Liver (tissue), 9 donors: ENCODE measurements around the gene PTPRC. TPM values are rescaled to one million over a fixed set of nuclear protein-coding genes. Genes with fewer than 3 reads are reported as not detected.

Experiments
- DNase-seq: peaks from one replicate; pipeline ENCODE4 v3.0.0-alpha.2; 2017; ENCODE audit warnings: low spot score
- H3K27ac ChIP-seq, 2 donors: one replicate each; pipeline ENCODE4 v1.7.0; 2013; ENCODE audit warnings: inconsistent platforms in 2 of 2, low read length in 2 of 2, control low read depth in 1 of 2, low read depth in 1 of 2, mild to moderate bottlenecking in 1 of 2
- H3K27me3 ChIP-seq, 4 donors: one replicate each; pipeline versions ENCODE4 v1.6.1 to v1.7.0; 2013; ENCODE audit warnings: low read length in 3 of 4, inconsistent platforms in 1 of 4, mild to moderate bottlenecking in 1 of 4, moderate library complexity in 1 of 4; ENCODE audit not compliant: control insufficient read depth in 4 of 4, insufficient read depth in 4 of 4
- H3K36me3 ChIP-seq, 4 donors: one replicate each; pipeline versions ENCODE4 v1.6.1 to v1.7.0; 2013; ENCODE audit warnings: low read length in 3 of 4, mild to moderate bottlenecking in 3 of 4, low read depth in 1 of 4, moderate library complexity in 1 of 4; ENCODE audit not compliant: control insufficient read depth in 4 of 4, insufficient read depth in 3 of 4
- H3K4me1 ChIP-seq, 4 donors: one replicate each; pipeline versions ENCODE4 v1.6.1 to v1.7.0; 2013; ENCODE audit warnings: low read length in 3 of 4, mild to moderate bottlenecking in 3 of 4, moderate library complexity in 1 of 4; ENCODE audit not compliant: control insufficient read depth in 4 of 4, insufficient read depth in 4 of 4
- H3K4me3 ChIP-seq, 3 donors: one replicate each; pipeline versions ENCODE4 v1.6.1 to v1.7.0; 2013; ENCODE audit warnings: low read length in 3 of 3, control low read depth in 1 of 3, low read depth in 1 of 3, mild to moderate bottlenecking in 1 of 3
- H3K9ac ChIP-seq, 2 donors: one replicate each; pipeline ENCODE4 v1.7.0; 2013; ENCODE audit warnings: low read length in 2 of 2, mild to moderate bottlenecking in 2 of 2, moderate library complexity in 2 of 2, control low read depth in 1 of 2, low read depth in 1 of 2
- H3K9me3 ChIP-seq, 4 donors: one replicate each; pipeline versions ENCODE4 v1.6.1 to v1.7.0; 2013; ENCODE audit warnings: low read length in 3 of 4; ENCODE audit not compliant: control insufficient read depth in 4 of 4
- EGR1 ChIP-seq, 2 donors: IDR thresholded peaks; 2 replicates each; pipeline ENCODE4 v1.6.1; 2016 to 2018; ENCODE audit warnings: antibody characterized with exemption in 2 of 2, low read depth in 2 of 2
- FOXA1 ChIP-seq: IDR thresholded peaks from 2 replicates; pipeline ENCODE4 v1.6.1; 2016; ENCODE audit warnings: antibody characterized with exemption
- FOXA2 ChIP-seq: IDR thresholded peaks from 2 replicates; pipeline ENCODE4 v1.6.1; 2016; ENCODE audit warnings: antibody characterized with exemption
- GABPA ChIP-seq, 2 donors: IDR thresholded peaks in 1 of 2; conservative IDR thresholded peaks in 1 of 2; 2 replicates each; pipeline ENCODE4 v1.6.1; 2016; ENCODE audit warnings: antibody characterized with exemption in 2 of 2, mild to moderate bottlenecking in 1 of 2, moderate library complexity in 1 of 2
- HNF4A ChIP-seq, 2 donors: conservative IDR thresholded peaks; 2 replicates each; pipeline ENCODE4 v1.6.1; 2016; ENCODE audit warnings: antibody characterized with exemption in 2 of 2, mild to moderate bottlenecking in 2 of 2
- HNF4G ChIP-seq: IDR thresholded peaks from 2 replicates; pipeline ENCODE4 v1.6.1; 2016; ENCODE audit warnings: antibody characterized with exemption
- JUND ChIP-seq, 2 donors: IDR thresholded peaks; 2 replicates each; pipeline ENCODE4 v1.6.1; 2016; ENCODE audit warnings: antibody characterized with exemption in 2 of 2
- NR2F2 ChIP-seq: IDR thresholded peaks from 2 replicates; pipeline ENCODE4 v1.6.1; 2016; ENCODE audit warnings: antibody characterized with exemption
- RAD21 ChIP-seq, 2 donors: IDR thresholded peaks; 2 replicates each; pipeline ENCODE4 v1.6.1; 2016; ENCODE audit warnings: antibody characterized with exemption in 2 of 2, mild to moderate bottlenecking in 2 of 2
- REST ChIP-seq: IDR thresholded peaks from 2 replicates; pipeline ENCODE4 v1.6.1; 2016; ENCODE audit warnings: antibody characterized with exemption, mild to moderate bottlenecking
- RXRA ChIP-seq, 2 donors: IDR thresholded peaks; 2 replicates each; pipeline ENCODE4 v1.6.1; 2017 to 2018; ENCODE audit warnings: antibody characterized with exemption in 2 of 2, mild to moderate bottlenecking in 1 of 2
- SP1 ChIP-seq: IDR thresholded peaks from 2 replicates; pipeline ENCODE4 v1.6.1; 2018; ENCODE audit warnings: antibody characterized with exemption, mild to moderate bottlenecking
- TAF1 ChIP-seq: conservative IDR thresholded peaks from 2 replicates; pipeline ENCODE4 v1.6.1; 2016; ENCODE audit warnings: antibody characterized with exemption, mild to moderate bottlenecking
- YY1 ChIP-seq: IDR thresholded peaks from 2 replicates; pipeline ENCODE4 v1.6.1; 2016; ENCODE audit warnings: antibody characterized with exemption, mild to moderate bottlenecking
- ZBTB33 ChIP-seq: IDR thresholded peaks from 2 replicates; pipeline ENCODE4 v1.6.1; 2016; ENCODE audit warnings: antibody characterized with exemption
- WGBS: extraction: QIAGEN DNeasy Blood & Tissue Kit; methylation state at CpG from one replicate; pipeline ENCODE4 v1.1.7; 2013; 5-methylcytosine and 5-hydroxymethylcytosine counted together
- polyA plus RNA-seq, 2 donors: library from polyadenylated mRNA; stranded (reverse) in 1 of 2; unstranded in 1 of 2; fragments of 200-250 nt in 1 of 2; fragments of >200 nt in 1 of 2; fragmentation: Nextera tagmentation in 1 of 2; extraction: Ambion mirVana in 1 of 2; gene quantifications; one replicate each; pipeline versions ENCODE4 v1.2.1 to v1.2.3, GENCODE V29; 2013 to 2015
- total RNA-seq, 2 donors: library from RNA; depleted of rRNA; stranded (reverse); fragments of >200 nt; gene quantifications; one replicate each; pipeline ENCODE4 v1.2.3, GENCODE V29; 2014
- TF ChIP-seq, protein P1 (sequence below): fragments of 150-350 bp; IDR thresholded peaks from 2 replicates; pipeline ENCODE4 v1.5.1; 2017; ENCODE audit warnings: improper control_type of control experiment, low read depth, low read length; ENCODE audit not compliant: missing input control
- TF ChIP-seq, protein P2 (sequence below): IDR thresholded peaks from 2 replicates; pipeline ENCODE4 v1.6.1; 2016; ENCODE audit warnings: antibody characterized with exemption
- donor health status: healthy.
- donor health status: healthy.
- donor health status: healthy.
- donor health status: healthy.
- donor health status: healthy.

Gene PTPRC
- total and polyA plus RNA-seq, 4 donors, result 5.8 to 34.1 (median 16.2) TPM

- Histone ChIP-seq H3K27ac (no peak overlapping the region), H3K9ac (no peak overlapping the region), H3K9me3 (no peaks in the 10 kb centered on the region), H3K4me1 (no peaks in the 10 kb centered on the region), H3K4me3 (no peak overlapping the region), H3K36me3 (no peaks in the 10 kb centered on the region), H3K27me3 (no peaks in the 10 kb centered on the region)
- DNase-seq, result no peak
- WGBS, result 85% methylated on average over 2 of the region's 2 CpGs
- TF ChIP-seq HNF4G (no peak), EGR1 (IDR thresholded peaks at IDR 0.05; ENCODE audit: low read depth in 2 of 2) (no peak), GABPA (IDR thresholded peaks at IDR 0.05 in 1 of 2, conservative IDR thresholded peaks at IDR 0.05 in 1 of 2) (no peak), SP1 (no peak), REST (no peak), JUND (IDR thresholded peaks at IDR 0.05) (no peak), HNF4A (conservative IDR thresholded peaks at IDR 0.05) (no peak), TAF1 (no peak), NR2F2 (no peak)
Measured at GRCh38 chr1:198636391-198636790, 2.4 kb upstream of the PTPRC start.

DNA sequence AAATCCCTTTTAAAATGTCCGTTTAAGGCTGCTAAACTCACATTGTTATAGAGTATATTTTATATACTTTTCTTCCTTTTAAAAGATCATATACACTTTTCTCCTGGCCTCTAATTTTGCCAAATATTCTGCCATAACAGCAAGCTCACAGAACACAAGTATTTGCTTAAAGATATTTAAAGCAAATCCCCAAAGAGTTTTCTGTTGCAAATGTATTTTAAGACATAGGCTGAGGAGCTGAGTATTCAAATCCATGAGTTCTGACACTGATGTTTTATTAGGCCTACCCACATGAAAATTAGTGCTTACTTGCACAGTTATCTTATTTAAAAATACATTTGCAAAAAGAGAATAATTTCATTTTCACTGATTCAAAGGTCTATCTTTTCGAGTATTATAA is 1.7 kb upstream of the PTPRC start:
- no peaks in the 10 kb centered on the region for H3K27me3 ChIP-seq
- no peaks in the 10 kb centered on the region for H3K36me3 ChIP-seq
- H3K9ac ChIP-seq, result no peak overlapping the region
- DNase-seq, result no peak
- no peaks in the 10 kb centered on the region for H3K9me3 ChIP-seq
- H3K4me1 ChIP-seq, result no peaks in the 10 kb centered on the region
- 75% methylated on average over 2 of the region's 2 CpGs for WGBS
- no peak overlapping the region for H3K27ac ChIP-seq
- H3K4me3 ChIP-seq, result no peak overlapping the region
- TF ChIP-seq NR2F2 (no peak), YY1 (no peak), REST (no peak), HNF4A (conservative IDR thresholded peaks at IDR 0.05) (no peak), EGR1 (IDR thresholded peaks at IDR 0.05; ENCODE audit: low read depth in 2 of 2) (no peak), FOXA2 (no peak), JUND (IDR thresholded peaks at IDR 0.05) (no peak), RAD21 (IDR thresholded peaks at IDR 0.05) (no peak), TAF1 (no peak), ZBTB33 (no peak), FOXA1 (no peak), SP1 (no peak), RXRA (IDR thresholded peaks at IDR 0.05) (no peak)
- TF ChIP-seq, protein P1, sequence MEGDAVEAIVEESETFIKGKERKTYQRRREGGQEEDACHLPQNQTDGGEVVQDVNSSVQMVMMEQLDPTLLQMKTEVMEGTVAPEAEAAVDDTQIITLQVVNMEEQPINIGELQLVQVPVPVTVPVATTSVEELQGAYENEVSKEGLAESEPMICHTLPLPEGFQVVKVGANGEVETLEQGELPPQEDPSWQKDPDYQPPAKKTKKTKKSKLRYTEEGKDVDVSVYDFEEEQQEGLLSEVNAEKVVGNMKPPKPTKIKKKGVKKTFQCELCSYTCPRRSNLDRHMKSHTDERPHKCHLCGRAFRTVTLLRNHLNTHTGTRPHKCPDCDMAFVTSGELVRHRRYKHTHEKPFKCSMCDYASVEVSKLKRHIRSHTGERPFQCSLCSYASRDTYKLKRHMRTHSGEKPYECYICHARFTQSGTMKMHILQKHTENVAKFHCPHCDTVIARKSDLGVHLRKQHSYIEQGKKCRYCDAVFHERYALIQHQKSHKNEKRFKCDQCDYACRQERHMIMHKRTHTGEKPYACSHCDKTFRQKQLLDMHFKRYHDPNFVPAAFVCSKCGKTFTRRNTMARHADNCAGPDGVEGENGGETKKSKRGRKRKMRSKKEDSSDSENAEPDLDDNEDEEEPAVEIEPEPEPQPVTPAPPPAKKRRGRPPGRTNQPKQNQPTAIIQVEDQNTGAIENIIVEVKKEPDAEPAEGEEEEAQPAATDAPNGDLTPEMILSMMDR, result no peak
- TF ChIP-seq, protein P2, sequence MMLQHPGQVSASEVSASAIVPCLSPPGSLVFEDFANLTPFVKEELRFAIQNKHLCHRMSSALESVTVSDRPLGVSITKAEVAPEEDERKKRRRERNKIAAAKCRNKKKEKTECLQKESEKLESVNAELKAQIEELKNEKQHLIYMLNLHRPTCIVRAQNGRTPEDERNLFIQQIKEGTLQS, result no peak
